Measurements from ENCODE around the gene MINDY2.

MINDY2 gene

DNA sequence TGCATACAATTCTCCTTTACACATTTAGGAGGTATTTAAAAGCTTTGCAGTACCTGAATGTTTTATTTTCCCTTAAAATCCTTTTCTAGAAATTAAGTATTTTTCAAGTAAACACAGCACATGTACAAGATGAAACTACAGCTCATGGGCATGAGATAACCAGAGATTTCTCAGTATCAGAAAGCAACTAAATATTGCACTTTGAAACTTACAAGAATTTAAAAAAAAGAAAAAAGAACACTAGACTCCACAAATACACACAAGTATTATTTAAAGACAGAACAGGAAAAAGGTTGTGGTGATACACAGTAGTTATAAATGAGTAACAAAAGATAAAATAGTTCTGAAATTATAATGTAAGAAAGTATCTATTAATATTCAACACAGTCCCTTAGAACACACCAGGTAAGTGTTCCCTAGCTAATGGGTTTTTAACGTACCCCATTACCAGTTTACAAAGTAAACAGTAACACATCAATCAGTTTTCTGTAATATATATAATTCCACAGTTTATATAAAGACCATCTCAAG is 127.1 kb downstream of the MINDY2 start:
- DNase-seq = no peak

DNA sequence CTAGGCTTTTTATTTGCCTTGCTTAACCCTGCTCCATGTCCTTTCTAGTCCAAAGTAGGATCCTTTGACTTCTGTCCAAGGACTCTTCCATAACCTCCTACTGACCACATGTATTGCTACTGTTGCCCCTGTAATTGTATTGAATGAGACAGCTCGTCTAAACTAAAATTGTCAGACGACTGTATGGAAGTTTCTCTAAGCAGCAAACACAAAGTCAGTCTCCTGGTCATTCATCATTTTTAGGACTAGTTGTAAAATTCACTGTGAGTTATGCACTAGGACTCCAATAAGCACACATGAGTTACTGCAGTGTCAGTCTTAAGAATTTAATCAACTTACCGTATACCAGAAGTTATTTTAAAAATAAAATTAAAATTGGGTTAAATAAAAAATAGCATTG is 129.5 kb downstream of the MINDY2 start:
- no peak for DNase-seq

DNA sequence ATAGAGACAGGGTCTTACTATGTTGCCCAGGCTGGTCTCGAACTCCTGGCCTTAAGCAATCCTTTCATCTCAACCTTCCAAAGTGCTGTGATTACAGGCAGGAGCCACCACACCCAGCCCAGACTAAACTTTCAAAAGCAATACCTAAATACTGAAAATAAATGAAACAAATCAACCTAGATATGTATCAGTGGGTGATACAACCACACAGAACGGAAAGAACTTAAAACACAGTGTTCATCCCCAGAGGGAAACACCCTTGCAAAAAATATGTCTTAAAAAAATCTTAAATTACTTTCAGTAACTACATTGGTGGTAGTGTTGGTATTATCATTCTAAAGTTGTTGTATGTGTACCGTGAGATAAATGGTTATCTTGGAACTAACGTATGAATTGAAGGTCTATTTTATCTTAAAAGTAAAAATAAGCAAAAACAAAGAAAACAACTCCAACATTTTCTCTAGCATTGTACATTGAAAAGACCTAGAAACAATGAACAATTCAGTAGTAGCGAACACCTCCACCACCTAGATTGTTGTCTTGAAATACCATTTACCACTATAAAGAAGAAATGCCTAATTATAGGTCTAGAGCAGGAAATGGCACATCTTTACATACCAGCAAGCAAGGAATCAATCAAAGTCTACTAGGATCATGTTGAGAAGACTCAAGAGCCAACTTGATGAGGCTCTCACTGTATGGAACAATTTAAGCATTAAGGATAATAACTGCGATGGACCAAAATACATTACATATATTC is 137.6 kb downstream of the MINDY2 start:
- DNase-seq = no peak

DNA sequence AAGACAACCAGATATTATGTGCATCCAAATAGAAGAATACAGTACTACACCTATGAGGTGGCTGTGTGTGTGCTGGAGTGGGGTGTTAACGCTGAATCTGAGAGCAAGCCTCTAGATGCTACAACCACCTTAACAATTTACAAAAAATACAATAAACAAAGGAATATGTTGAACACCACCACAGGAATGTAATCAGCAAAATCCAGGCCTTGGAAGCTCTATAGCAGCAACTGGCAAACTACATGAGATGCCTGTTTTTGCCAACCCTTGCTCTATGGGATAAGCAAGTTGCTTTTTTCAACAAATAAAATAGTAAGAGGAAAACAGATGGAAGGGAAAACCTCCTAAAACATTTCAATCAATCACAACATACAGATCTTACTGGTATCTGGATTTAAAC is 138.5 kb downstream of the MINDY2 start:
- no peak for DNase-seq

DNA sequence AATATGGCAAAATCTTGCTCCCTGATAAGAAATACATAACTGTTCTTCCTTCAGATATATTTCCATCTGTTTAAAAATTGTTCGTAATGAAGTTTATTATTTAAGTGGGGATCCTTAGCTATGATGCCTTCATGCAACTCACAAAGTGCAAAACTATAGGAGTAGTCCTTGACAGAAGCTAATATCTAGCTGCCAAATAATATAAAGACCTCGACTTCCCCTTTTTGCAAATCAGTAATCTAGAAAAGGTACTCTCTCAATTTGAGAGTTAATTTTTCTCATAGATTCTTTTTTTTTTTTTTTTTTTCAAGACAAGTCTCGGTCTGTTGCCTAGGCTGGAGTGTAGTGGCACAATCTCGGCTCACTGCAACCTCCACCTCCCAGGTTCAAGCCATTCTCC is 139.4 kb downstream of the MINDY2 start:
- DNase-seq = no peak

Data from activated naive CD4-positive, alpha-beta T cell treated with Interleukin-2 at 50 U/mL for 16 hours (primary cell).